NCI-H345 treated with DMSO at 0.1 percent for 48 hours (cell line): Measurements from ENCODE around the gene RCSD1.
A peak's percentile ranks its signal among the peaks of the same experiment; 100 is the strongest.

ENCODE experiments used
- DNase-seq: peaks from one replicate; lab custom pipeline; 2025; ENCODE audit not compliant: unreplicated experiment; lab: John Stamatoyannopoulos, UW

RCSD1 gene

DNA sequence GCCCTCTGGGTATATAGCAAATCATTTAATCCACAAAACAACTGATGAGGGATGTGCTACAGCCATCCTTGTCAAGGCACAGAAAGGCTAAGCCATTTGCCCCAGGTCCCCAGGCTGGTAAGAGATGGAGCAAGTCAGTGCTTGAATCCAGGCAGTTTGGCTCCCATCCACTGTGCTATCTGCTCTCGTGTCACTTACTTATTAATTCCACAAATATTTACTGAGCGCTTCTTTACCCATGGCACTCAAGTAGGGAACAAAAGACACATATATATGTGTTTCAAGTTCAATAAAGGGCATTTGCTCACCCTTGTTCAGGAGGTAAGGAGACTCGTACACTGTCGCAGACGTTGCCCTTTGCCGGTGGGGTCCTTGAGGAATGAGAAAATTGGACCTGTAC, 53.2 kb downstream of the RCSD1 start:
- no peak for DNase-seq

DNA sequence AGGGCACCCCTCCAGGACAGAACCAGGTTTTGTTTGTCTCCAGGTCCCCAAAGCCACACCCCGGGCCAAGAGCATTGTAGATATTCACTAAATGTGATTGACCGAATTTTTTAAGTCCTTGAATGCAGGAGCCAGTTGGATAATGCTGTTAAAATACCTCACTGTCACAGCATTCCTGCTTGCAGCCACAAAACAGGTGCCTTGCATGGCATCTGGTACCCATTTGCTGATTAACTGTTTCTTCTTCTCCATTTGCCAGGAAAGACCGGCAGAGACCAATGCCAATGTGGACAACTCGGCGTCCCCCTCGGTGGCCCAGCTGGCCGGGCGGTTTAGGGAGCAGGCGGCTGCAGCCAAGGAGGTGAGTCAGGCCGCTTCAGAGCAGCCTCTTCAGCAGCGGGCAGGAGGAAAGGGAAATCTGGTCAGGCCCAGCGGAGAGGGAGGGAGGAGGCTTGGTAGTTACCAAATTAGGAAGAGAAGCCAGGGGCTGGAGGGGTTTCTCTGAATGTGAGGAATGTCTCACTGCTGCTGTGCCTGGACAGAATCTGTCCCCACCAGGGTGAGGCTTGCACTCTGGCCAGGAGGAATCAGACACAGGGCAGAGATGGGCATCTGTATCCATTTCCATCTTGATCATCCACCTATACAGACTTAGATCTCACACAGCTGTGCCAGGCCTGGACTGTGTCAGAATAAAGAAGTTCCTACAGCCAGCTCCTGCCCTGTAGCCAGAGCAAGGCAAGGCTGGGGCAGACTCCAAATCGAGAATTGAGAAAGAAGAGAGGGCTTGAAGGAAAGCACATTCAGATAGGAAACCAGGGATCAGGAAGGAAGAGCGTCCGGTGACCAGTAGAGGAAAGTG, 53.8 kb downstream of the RCSD1 start:
- no peak for DNase-seq

DNA sequence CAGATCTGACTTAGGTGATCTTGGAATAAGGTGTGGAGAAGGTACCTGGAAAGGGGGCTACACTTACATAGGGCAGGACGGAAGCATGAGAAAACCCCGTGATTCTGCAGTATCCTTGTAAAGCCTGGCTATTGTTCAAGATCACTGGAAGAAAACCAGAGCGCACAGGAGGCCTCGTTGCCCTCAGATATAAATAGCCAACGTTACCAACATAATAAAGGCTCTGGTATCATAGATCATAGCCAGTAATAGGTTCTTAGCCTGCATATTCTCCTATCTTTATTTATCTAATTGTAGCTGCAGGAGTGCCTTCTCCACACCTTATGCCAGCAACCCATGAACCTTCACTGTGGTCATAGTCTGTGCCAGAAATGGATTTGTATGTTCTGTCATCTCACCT, 55.8 kb downstream of the RCSD1 start:
- no peak for DNase-seq

DNA sequence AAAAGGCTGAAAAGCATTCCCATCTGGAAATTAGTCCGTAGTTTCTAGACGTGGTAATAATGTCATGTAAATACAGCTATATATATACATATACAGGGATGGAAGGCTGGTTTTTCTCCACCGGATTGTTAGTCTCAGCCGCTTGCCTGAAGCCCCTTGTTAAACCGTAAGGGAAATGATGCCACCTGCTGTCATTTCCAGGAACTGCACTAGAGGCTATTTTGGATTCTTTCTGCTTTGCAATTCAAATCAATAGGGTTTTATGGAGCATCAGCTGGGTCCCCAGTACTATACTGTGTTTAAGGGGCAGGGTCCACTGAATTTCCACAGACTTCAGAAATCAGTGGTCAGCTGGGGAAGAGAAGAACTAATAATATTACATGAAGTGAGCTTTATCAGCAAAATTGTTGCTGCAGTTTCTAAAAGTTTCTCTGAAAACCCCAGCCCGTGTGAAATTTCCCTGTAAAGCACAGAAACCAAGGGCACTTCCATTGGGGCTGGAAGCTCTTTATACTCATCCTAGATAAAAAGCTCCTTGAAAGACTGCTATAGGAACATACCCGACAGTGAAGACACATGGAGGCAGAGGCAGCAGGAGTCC, 58.0 kb downstream of the RCSD1 start:
- DNase-seq = peak; percentile 43

DNA sequence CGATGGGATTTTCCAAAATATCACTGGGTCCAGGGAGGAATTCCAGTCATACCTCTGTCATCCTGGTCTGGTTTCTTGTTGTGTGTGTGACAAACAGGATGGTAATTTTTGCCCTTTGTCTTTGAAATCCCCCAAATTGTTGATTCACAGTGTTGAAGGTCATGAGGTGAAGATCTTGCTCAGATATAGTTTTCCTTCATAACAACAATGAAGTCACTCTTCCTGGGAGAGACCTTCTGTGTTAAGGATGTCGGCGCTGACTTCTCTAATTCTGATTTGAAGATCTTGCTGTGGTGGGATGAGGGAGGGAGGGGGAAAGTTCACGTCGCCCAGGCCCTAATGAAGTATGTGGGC, 59.5 kb downstream of the RCSD1 start:
- no peak for DNase-seq

DNA sequence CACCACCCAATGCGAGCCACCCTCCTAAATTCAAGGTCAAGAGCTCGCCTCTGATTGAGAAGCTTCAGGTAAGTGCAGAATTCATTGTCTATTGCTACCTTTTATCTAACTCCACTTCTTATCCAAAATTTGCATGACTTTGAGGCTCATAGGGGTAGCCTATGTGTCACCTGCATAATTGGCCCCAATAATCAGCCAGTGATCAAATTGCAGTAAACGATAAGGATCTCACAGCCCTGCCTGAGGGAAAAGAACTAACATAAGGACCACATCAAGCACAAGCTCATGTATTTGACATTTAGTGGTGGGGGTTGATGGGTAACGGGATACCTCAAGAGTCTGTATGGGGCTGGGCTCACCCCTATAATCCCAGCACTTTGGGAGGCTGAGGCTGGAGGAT, 60.0 kb downstream of the RCSD1 start:
- DNase-seq = no peak

DNA sequence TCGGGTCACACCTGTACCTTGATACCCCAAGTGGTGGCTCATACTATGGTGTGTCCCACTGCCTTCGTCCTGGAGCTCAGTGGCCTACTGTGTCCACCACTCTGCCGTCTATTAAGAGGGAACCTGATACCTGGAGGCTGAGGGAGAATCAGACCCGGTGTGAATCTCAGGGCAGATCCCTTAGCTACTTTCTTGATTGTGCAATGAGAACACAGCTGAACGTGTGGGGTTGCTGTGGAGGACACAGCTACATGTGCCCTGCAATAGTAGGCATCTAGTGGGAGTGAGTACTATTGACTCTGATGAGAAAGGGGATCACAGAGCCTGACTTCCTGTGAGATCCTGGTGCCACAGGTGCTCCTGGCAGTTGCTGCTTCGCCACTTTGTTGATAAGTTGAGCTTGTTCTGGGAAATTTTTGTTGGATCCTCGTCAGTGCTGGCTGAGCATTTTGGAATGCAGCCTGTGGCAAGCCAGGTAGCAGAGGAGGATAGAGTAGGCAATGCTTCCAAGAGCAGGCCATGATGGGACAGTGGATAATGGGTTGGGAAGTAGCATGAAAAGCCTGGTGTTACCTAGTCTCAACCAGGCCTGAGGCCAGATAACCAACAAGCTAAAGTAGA, 63.5 kb downstream of the RCSD1 start:
- DNase-seq = no peak

DNA sequence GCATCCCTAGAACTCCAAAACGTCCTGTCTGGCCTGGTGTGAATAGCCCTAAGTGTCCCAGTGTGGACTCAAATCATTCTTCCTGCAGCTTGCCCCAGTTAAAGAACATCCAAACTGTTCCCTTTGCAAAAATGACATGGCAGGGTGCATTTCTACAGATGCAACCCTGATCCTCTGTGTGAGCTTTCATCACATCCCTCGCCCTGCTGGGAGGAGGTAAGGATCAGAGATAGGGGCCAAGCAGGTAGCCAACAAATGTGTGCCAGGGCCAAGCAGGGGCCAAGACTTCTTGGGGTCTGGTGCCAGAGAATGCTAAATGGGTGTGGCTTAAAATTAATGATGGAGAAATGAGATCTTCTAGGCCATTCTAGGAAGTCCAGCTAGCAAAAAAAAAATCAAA, 64.7 kb downstream of the RCSD1 start:
- DNase-seq = no peak

DNA sequence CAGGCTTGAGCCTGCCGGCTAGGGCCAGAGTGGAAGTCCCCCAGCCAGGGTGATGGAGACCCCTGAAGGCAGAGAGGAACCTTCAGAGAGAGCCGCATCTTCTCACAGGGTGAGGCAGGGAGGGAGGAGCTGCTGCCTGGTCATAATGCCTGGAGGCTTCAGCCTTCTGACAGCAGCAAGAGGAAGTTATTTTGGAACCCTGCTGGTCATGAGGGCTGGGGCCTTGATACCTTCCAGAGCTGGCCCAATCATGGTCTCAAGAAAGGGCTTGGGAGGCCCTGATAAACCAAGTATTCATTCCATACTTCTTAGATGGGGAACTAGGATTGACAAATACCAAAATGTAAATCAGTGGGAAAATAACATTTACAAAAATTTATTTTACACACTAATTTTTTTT, 65.1 kb downstream of the RCSD1 start:
- DNase-seq = no peak

DNA sequence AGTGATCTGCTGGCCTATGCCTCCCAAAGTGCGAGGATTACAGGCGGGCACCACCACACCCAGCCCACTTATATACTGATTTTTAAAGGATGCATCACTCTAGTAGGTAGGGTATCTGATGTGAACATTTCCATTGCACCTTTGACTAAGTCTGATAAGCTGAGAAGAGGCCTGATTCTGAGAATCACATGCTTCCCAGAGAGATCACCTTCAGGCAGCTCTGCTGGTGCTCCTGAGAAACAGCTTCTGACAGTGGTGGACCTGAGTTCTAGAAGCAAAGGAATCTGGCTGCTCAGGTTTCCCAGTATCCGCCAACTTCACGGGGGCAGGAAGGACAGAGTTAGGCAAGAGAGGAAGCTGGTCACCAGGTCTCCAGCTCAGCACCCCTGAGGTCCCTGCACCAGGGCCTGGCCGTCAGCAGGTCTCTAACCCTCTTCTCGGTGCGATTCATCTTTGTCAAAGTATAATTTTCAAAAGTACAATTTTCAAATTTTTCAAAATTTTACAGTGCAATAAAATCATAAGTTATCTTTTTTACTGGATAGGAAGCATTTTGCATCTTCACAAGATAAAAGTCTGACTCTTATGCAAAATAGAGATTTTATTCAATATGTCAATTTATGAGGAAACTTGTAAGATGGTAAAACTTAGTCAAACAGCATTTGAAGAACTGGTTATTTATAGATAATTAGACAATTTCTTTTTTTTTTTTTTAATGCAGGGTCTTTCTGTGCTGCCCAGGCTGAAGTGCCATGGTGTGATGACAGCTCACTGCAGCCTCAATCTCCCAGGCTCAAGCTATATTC, 65.9 kb downstream of the RCSD1 start:
- no peak for DNase-seq

DNA sequence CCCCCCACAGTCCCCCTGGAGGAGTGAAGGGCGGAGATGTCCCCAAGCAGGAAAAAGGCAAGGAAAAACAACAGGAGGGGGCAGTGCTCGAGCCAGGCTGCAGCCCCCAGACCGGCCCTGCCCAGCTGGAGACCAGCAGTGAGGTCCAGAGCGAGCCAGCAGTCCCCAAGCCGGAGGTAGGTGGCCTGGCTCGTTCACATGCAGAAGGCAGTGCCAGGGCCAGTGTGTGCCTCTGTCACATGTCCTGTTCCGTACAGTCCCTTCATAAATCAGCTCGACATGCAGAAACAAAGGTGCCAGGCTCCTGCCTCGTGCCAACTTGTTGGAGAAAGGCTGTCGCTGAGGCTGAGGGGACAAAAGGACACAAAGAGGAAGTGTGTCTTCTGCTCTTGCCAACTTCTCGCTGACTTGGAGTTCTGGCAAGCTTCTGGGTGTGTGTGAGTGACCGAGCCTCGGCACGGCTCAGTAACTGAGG, 67.7 kb downstream of the RCSD1 start:
- no peak for DNase-seq

DNA sequence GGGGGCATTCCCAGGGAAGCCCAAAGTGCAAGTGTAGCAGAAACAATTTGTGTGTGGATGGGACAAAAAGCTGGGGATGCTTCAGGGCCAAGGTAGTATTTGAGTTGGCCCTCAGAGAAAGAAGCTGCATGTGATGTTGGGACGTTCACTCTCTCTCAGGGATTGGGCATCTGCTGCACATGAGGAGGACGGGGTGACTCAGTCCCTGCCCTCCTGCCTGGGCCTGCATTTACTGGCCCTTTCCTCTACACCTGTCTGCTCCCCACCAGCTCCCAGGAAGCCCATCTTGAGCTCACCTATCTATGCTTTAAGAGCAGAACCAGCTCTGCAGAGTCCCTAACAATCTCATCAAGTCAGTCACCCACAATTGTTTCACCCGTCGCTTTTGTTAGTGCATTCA, 68.3 kb downstream of the RCSD1 start:
- DNase-seq = no peak

DNA sequence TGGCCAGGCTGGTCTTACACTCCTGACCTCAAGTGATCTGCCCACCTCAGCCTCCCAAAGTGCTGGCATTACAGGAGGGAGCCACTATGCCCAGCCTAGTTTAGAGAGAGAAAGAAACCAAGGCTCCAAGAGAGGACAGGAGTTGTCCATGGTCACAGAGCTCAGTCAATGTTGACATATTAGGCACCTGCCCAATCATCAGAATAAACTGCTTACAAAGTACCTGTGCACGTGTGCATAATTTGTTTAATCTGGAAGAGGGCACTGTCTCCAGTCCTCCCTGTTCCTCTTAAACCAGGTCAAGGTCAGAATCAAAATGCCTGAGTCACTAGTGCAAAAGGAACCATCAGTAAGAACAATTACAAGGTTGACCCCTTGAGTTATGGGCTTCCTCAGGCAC, 71.5 kb downstream of the RCSD1 start:
- no peak for DNase-seq

DNA sequence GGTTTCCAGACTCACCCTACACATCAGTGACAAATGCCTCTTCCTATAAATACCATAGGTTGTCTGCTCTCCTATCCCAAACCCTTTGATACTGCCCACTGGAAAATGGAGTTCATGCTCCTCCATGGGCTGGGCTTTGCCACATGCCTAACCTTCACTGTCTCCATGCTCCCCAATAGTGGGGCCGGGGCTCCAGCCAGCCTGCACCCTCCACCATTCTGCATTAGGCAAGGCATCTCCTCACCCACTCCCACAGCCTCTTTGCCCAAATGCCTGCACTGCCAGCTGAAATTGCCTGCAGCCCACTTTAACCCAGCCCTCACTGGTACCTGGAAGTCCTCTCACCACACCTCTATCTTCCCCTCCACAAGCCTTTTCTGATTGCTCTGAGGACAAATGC, 73.5 kb downstream of the RCSD1 start:
- DNase-seq = no peak

DNA sequence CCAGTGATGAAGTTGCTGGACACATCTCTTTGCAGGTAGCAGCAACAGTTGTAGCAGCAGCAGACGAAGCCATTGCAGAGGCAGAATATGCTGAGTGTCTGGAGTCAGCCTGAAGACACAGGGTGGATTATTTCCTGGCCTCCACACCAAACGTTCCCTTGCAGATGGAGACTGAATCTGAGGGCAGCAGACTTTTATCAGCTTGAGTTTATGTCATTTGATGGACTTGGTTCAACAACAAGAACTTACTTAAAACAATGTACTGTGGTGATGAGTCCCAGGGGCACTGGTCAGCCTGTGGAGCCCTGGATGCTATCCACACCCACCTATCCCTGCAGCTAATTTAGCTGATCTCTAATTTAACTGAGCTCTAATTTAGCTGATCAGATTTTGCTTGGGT, 74.7 kb downstream of the RCSD1 start:
- no peak for DNase-seq

DNA sequence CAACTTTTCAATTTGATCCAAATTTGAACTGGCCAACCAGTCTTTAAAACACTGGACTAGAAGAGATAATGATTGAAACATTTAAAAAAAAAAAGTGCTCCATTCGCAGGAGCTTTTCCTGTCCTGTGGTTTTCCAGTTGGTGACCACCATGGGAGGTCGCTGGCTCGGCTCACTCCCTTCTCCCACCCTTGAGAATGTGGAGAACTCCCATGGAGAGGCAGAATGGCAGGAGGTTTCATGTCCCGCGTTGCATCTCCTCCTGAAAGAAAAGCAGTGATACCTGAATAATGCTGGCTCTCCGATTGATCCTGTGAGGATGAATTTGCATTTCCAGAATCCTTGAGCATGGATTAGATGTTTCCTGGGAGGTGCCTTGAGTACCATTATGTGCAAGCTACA, 75.2 kb downstream of the RCSD1 start:
- no peak for DNase-seq

DNA sequence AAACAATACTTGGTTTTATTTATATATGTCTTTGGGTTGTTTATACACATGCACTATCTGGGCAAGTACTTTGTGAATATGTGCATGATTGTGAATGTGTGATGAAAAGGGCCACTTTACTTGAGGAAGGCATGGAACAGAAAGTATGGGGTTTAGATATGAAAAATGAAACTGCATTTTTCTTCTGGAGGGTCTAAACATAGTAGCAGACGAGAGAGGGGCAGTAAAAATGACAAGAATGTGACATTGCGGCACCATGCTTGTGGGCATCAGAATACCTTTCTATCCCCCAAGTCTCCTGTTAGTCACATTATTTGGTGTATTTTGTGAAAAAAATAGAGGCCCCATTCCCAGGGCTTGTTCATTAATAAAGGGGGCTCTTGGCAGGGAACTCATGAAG, 76.3 kb downstream of the RCSD1 start:
- DNase-seq = no peak

DNA sequence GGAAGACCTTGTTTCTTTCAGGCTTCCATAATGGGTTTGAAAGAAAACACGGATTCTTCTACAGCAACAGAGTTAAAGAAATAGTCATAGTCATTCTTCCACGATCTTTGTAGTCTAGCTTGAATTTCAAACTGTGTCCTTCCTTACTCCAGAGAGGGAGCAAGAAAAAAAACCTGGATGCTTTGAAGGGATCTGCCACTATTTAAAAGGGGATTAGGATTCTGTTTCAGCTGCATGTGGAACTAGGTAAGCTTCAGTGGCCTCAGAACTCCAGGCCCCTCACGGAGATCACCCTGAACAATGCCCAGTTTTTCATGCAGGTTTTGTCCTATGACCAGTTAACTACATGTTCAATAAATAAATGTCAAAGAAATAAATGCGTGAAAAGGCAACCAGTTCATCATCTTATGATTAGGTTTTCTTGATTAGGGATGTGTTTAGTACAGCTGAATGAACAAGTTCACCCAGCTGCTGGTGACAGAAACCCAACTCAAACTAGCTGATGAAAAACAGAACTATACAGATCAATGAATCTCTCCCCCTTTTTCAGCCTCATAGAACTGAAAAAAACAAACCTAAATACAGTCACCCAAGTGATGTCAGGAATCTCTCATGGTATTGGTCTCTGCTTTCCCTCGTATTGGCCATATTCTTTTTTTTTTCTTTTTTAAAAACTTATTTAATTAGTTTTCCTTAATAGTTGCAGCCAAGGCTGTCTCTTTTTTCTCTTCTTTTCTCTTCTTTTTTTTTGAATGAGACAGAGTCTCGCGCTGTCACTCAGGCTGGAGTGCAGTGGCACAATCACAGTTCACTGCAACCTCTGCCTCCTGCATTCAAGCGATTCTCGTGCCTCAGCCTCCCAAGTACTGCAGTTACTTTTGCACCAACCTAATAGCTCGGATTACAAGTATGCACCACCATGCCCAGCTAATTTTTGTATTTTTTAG, 77.2 kb downstream of the RCSD1 start:
- no peak for DNase-seq

DNA sequence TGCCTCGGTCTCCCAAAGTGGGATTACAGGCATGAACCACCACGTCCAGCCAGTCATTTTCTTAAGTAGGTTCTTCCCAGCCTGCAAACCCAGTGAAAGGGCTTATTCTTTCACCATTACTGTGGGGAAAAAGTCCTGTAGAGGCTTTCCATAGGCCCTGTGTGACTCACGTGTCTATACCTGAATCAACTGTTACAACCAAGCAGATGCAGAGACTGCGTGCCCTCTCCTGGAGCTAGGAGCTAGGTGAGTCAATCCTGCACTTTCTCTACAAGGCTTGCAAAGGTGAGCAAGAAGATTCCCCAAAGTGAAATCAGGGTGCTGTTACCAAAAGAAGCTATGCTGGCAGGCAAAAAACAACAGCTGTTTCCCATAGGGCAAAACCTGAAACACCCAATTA, 77.9 kb downstream of the RCSD1 start:
- no peak for DNase-seq

DNA sequence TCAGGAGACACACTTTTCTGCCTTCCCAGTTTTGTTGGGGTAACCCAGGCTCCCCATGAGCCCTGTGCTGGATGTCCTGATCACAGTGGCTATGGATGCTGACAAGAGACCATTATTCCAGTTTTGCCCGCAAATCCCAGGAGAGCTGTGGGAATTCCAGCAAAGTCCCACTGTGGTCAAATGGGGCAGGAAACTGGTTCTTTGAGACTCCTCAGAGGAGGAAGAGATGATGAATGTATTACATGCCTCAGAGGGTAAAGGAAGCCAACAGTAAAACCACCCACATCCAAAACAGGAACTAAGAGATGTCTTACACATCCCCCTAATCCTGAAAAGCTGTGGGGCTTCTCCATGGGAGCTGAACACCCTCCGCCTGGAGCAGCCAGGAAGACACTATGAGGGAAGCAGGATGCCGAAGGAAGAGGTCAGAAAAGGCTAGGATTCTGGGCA, 78.9 kb downstream of the RCSD1 start:
- DNase-seq = no peak
